GM18951 (cell line): ENCODE measurements around the gene ANKH.
"Not testable (repeated sequence)": the region's sequence is repeated elsewhere in the genome, so short reads cannot be mapped to it uniquely, and the experiment has no call there.

ENCODE experiments used
- POLR2A ChIP-seq: IDR thresholded peaks from 4 replicates; pipeline ENCODE4 v1.6.1; 2011; ENCODE audit warnings: mild to moderate bottlenecking; ENCODE audit not compliant: insufficient read length, insufficient read depth; ENCODE audit errors: extremely low read depth
- in situ Hi-C: fragments of 300-500 bp; cut with MboI; formaldehyde crosslinking; loops from one replicate; pipeline ENCODE4 v1.12.0; 2022; ENCODE audit warnings: low sequenced_read_pairs, mixed read lengths, inconsistent platforms; ENCODE audit not compliant: unreplicated experiment

The ANKH gene

GRCh38 chr5:14871214-14872069 lies at the start of gene ANKH:
ANKH (minus strand) TSS chr5:14871778; CDS start chr5:14871447, 331 bp downstream.
- peak; percentile 50 for TF ChIP-seq POLR2A
- in situ Hi-C loops: no loop called here

GRCh38 chr5:14920121-14920520 lies 48.5 kb upstream of the ANKH start:
- no peak for TF ChIP-seq POLR2A
- in situ Hi-C loops: no loop called here

DNA sequence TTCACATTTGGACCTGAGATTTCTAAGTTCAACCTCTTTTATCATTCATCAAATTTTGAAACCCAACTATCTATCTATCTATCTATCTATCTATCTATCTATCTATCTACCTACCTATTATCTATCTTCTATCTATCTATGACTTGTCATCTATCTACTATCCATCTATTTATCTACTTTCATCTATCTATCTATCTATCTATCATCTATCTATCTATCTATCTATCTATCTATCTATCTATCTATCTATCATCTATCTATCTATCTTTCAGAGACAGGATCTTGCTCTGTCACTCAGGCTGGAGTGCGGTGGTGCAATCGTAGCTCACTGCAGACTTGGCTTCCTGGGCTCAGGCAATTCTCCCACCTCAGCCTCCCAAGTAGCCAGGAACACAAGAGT lies 47.5 kb upstream of the ANKH start:
- in situ Hi-C loops: not testable (repeated sequence)

DNA sequence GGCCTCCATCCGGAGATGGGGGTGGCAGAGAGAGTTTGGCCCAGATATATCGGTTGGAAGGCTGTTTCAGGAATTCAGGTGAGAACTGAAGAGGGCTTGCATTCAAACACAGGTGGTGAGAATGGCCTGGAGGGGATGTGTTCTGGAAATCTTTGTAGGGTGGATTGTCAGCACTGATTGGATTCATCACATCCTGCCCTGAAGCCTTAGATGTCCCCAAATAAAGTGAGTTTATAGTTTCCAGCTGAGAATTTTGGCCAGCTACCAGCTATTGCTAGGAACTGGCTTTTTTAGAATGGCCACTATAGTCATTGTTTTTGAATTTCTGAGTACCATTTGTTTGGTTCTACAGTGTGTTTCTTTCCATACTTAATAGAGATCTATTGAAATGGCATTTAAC lies 46.1 kb upstream of the ANKH start:
- no peak for TF ChIP-seq POLR2A
- in situ Hi-C loops: no loop called here

DNA sequence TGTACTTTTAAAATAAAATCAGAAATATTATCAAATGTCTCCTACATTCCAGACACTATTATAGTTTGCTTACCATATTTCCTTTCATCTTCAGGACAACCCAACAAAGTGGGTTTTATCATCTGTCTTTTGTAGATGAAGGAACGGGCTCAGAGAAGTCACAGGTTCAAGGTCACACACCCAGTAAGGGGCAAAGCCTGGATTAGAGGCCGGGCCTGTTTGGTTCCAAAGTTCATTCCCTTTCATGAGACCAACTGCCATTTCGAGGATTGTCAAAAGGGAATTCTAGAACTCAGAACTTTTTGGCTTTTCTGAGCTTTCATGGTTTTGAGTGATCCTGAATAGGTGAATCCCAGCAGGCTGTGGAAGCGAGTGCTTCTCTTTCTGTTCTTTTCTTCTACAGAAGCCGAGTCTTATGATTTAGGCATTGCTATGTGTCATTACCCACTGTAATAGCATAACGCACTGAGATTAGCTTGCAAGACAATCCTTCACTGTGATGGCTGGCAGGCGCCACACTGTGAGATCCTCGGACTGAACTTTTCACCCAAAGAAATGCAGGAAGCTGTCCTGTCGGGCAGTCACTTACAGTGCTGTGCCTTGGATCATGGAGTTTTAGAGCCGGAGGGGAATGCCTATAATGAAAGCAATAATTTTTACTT lies 43.8 kb upstream of the ANKH start:
- TF ChIP-seq POLR2A: no peak
- in situ Hi-C loops: no loop called here

GRCh38 chr5:14914623-14915260 lies 43.2 kb upstream of the ANKH start:
- no peak for TF ChIP-seq POLR2A
- in situ Hi-C loops: no loop called here

DNA sequence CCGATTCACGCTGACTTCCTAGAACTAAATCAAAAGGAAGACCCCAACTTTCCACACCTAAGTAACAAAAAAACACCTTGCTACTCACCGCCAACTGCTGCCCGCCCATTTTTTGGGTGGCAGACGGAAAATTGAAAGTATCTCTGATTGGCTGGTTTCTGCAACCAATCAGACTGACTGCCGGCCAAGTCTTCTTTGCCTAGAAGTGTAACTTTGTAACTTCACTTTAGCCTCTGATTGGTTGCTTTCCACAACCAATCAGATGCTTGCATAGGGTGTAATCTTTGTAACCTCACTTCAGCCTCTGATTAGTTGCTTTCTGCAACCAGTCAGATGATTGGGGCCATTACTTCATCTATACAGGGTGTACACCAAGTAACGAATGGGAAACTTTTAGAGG lies 42.6 kb upstream of the ANKH start:
- in situ Hi-C loops: no loop called here
- TF ChIP-seq POLR2A: no peak

- in situ Hi-C loops: no loop called here
- no peak for TF ChIP-seq POLR2A
Observed at GRCh38 chr5:14913096-14913495, 41.5 kb upstream of the ANKH start.

- TF ChIP-seq POLR2A: no peak
- in situ Hi-C loops: no loop called here
Observed at GRCh38 chr5:14912206-14912605, 40.6 kb upstream of the ANKH start.

DNA sequence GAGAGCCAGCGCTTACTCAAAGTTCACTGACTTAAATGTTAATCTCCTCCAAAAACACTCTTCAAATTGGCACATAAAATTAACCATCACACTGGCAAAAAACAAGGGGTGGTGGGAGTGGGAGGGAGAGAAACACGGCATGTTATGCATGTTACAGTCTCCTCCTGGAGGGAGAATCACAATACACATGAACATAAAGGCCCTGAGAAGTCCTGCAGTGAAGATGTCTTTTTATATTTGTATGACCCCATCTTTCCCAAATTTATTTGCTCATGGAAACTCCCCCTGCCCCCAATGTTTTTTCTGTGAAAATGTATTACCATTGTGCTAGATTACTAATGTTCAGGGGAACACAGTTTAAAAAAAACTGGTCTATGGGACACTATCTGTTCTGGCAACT lies 37.8 kb upstream of the ANKH start:
- no peak for TF ChIP-seq POLR2A
- in situ Hi-C loops: no loop called here

DNA sequence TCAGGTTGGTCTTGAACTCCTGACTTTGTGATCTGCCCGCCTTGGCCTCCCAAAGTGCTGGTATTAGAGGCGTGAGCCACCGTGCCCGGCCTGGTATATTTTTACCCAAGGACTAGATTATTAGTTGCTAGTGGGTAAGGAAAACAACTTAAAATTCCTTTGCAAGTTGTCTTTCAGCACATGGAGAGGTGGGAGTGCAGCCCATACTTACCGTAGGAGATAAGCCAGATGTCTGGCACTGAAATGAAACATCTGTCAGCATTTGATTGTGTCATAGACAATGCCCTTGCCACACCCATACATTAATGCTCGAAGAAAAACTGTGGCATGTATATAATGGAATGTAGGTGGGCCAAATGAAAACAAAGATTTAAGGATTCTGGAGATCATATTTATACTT lies 36.6 kb upstream of the ANKH start:
- in situ Hi-C loops: no loop called here

GRCh38 chr5:14906628-14907027 lies 35.0 kb upstream of the ANKH start:
- in situ Hi-C loops: no loop called here

More for the DNA sequence above, 36.6 kb upstream of the ANKH start:
- no peak for TF ChIP-seq POLR2A

DNA sequence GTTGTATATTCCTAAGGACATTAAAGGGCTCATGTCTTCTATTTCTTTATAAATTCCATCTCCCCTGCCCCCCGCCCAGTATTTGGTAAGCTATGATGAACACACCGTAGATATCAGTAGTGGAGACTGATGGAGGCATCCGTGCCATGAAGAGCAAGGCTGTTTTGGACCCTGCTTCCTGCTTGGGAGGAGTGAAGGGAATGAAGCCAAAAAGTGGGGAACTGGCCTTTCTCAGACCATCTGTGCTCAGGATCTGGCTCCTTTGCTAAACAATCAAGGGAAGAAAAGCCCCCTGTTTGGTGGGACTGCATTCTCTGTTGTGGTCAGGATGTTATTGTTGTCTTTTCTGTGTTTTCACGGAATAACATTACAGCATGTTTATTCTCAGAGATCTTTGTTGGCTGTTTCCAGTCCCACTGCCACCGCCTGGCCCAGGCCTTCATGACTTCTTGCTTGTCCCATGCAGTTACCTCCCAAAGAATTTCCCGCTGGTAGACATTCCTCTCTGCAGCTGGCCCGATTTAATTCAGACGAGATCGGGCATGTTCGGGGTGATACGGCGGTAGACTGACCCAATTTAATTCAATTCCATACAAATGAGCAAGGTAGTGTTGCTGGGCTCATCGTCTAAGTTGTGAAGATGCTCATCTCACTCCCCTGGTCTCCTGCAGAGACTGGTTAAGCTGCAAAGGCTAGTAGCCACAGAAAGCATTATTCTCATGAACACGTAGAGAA lies 31.4 kb upstream of the ANKH start:
- in situ Hi-C loops: no loop called here
- no peak for TF ChIP-seq POLR2A

More at GRCh38 chr5:14906628-14907027, 35.0 kb upstream of the ANKH start:
- no peak for TF ChIP-seq POLR2A

GRCh38 chr5:14901462-14902051 lies 30.0 kb upstream of the ANKH start:
- in situ Hi-C loops: no loop called here
- no peak for TF ChIP-seq POLR2A
